ENCODE results near the gene KRT3.

The KRT3 gene

DNA sequence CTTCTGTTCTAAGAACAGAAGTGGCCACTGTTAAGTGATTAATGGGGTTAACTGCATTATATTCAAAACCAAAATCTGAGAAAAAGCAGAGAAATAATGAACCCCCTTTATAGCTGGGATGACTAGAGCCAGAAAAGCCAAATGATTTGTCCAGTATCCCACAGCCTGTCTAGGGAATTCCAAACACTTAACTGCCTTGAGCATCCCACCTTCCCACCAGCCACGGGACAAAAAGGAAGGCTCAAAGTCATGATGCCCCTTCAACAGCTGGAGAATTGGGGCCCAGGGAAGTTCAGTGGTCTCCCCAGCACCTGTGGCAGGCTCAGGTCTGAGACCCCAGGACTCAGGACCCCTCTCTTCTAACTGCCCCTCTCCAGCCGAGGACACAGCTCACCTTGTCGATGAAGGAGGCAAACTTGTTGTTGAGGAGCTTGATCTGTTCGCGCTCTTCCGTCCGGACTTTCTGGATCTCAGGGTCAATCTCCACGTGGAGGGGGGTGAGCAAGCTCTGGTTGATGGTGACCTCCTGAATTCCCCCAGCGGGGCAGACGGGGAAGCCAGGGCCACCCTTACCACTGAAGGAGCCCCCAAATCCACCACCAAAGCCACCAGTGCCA lies 17.4 kb upstream of the KRT3 start:
- DNase-seq = no peak

DNA sequence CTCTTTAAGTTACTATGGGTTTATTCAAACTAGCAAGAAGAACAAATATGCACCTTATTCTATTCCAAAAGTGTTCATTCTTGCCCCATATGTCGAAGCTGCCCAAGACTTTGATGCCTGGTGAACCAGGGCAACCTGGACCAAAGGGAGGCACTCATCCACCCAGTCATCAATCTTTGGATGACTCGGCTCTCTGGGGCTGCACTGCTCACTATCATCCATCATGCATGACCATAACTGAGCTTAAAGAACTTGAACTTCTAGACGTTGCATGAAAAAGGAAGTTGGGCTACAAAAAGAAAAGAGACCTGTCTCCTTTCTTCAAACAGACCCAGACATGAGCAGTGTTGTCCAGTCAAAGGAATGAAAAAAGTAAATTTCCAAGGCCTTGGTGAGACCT lies 16.8 kb upstream of the KRT3 start:
- DNase-seq = no peak

DNA sequence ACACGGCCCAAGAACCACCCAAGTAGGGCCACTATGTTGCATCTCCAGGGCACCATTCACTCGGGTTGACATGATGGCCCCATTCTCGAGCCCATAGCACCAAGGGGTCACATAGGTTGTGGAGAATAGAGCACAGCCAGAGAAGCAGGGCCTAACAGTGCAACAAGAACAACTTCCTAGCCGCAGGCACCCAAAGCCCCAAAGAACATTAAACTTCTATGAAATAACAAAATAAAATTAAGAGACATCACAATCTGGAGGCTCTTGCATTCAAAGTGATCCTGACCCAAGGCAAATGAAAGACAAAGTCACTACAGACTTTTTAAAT lies 16.1 kb upstream of the KRT3 start:
- DNase-seq = no peak

DNA sequence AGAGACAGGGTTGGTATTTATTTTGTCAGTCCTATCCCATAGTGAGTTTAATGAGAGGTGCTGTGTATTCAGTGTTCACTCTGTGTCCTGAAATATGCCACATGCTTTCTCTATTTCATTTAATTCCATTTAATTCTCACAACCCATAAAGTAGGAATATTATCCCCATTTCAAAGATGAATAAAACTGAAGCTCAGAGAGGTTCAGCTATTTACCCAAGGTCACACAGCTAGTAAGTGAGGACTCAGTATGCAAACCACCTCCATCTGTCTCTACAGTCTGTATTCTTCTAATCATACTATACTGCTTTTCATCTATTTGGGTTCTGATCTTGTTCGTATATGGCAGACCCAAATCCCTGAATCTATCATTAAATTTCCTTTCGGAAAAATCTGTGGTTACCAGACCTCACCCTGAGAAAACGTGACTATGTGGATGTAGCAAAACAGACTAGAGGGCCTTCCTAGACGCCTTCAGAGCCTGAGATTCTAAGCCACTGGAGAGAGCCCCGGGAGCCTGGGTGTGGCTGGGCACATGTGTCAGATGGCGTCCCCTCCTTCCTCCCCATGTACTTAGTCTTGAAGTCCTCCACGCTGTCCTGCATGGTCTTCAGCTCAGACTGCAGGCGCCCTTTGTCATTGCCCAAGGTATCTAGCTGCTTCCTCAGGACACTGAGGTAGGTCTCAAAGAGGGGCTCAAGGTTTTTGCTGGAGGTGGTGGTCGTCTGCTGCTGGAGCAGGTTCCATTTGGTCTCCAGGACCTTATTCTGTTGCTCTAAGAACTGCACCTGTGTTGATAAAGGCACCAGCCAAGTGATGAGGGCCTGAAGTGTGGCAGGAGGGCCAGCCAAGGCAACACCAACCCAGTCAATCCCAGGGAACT lies 15.5 kb upstream of the KRT3 start:
- no peak for DNase-seq

DNA sequence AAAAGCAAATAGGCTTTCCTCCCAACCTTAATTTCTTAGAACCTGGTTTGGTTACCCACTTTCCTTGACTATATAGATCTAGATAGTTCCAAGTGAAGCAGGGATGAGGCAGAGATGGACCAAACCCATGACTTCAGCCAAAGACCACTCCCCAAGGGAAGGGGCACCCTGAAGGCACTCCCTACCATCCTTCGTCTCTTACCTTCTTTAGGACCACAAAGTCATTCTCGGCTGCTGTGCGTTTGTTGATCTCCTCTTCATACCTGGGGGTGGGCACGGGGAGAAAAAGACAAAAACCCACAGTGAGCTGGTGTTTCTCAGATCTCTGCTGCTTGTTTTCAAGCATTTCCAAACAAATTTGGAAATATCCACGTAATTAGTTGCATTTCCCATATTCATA lies 14.6 kb upstream of the KRT3 start:
- no peak for DNase-seq

DNA sequence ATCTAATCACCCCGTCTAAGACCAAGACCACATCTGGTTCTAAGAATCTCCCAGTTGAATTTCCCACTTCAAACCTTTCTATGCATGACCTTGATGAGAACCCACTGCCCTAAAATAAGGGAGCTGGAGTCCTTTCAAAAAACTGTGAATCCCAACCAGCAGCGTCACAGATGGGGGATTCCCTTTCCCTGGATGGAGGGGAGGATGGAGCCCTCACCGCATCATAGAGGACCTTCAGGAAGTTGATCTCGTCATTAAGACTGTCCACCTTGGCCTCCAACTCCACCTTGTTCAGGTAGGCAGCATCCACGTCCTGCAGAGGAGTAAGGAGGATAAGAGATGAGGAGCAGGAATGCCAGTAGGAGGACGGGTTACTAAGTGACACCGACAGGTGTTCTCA lies 13.2 kb upstream of the KRT3 start:
- no peak for DNase-seq

DNA sequence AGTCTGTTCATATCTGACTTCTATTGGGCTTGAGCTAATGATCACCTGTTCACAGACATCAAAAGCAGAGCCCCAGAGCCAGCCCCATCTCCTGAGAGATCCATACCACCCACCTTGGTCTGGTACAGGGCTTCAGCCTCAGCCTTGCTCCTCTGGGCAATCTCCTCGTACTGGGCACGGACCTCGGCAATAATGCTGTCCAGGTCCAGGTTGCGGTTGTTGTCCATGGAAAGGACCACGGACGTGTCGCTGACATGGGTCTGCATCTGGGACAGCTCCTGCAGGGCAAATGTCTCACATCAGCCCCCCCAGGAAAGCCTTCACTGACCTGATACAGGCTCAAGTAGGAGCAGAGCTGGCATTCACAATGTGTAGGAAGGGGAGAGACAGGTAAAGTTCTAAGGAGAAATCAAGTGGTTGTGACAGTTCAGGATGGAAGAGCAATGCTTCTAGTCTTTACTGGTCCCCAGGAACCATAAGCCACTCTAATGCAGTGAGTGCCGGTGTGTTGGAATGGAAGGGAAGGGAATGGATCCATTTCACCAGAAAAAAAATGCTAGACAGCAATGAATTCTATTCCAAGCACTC lies 12.8 kb upstream of the KRT3 start:
- DNase-seq = no peak

DNA sequence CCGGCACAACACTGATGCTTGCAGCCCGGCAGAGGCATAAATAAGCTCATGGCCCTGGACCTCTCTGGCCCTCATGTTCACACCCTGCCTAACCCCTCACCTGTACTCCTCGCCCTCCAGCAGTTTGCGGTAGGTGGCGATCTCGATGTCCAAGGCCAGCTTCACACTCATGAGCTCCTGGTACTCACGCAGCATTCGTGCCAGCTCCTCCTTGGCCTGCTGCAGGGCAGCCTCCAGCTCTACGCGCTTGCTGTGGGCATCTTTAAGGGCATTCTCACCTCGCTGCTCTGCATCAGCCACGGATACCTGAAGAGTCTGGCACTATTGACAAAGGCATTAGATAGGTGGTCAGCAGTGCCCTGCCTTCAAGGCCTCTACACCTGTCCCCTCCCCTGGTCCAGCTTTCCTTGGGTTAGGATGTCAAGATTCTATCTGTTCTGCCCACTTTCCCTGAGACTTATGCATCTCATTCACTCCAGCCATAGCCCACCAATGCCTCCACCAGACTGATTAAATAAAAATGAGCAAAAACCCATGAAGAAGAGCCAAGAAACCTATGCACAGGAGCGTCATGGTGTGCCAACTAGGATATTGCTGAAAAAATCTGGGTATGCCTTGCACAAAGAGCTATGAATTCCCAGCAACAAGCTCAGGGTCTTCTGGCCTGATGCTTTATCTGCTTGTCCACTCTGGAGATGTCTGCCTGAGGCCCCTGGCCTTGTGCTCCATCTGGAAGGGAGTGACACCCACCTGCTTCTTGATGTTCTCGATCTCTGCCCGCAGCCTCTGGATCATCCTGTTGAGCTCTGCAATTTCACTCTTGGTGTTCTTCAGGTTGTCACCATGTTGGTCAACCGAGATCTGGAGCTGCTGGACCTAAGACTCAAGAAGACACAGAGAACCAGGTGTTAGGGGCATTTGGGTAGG lies 11.9 kb upstream of the KRT3 start:
- no peak for DNase-seq

DNA sequence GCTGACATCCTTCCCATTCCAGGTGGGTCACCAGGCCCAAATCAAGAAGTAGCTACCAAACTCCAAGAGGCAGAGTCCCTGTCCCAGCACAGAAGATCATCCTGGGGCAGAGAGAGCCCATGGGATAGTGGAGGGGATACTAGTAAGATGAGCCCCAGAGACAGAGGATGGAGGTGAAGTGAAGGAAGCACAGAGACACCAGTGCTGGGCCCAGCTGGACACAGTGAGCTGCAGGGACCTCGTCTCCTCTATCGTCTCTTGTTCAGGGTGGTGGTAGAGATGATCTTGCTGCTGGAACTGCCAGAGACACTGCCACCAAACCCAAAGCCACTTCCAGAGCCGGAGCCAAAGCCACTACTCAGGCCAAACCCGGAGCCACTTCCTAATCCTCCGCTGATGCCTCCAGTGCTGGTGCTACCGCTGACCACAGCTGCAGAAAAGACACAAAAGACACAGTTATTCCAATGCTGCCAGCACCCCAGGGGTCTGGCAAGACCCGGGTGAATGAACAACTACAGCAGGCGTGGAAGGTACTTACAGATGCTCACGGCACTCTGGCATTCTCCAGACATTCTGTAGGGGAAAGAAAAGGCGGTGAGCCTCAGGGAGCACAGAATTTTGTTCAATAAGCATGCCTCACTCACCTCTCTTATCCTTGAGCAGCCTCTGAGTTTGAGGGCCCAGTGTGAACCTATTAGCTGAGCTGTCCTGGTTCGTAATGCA lies 11.1 kb upstream of the KRT3 start:
- no peak for DNase-seq

DNA sequence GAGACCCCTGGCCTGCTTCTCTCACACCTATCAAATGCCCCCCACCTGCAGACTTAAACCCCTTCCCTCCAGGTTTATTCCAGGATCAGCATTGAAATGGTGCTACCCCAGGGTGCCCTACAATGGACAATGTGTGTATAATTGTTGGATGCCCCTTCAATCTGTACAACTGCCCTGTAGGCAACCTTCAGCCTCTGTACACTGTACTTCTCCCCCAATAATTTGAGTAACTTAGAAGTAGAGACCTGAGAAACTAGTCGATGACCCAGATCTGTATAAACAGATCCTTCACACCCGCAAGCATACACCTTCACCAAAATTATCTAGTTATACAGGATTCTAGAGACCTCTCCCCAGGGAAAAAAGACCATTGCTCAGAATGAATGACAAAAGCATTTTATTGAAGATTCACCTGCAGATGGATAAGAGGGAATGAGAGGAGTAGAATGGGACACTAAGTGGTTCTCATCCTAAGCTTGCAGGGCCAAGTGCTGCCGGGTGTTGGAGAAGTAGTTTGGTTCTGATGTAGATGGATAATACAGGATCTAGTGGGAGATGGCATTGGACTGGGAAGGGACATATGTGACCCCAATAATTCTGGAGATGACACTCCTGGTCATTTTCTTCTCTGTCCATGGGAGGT lies 10.4 kb upstream of the KRT3 start:
- DNase-seq = no peak

DNA sequence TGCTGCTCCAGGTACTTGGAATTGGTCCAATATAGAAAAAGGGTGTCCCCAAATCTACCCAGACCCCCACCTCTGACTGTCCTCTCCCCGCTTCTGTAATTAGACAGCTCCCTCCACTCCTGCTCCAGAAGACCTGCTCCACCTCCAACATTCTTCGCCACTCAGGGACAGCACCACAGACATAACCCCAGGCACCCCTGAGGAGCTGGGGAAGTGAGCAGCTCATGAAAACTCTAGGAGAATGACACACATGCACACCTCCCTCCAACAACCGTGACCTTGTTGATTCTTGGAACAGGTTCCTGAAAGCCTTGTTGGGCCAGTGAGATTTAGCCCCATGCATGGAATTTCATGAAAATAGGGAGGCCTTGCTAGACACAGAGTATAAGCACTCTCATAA lies 9.8 kb upstream of the KRT3 start:
- no peak for DNase-seq

DNA sequence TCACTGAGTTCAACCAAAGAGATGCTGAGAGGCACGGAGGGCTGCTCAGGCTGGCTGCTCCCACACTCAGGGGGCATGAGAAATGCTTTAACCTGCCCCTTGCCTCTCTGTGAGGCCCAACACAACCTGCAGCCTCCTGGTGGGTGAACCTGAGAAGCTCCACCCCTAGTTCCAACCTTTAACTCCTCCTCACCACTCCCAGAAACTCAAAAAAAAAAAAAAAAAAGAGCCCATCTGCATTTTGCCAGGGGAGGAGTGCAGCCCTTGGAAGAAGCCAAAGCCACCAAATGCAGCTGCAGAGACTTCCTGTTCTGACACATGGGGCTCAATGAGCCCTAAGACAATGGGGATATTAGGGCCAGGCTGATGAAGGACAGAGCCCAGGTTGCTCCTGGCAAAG lies 9.1 kb upstream of the KRT3 start:
- no peak for DNase-seq

DNA sequence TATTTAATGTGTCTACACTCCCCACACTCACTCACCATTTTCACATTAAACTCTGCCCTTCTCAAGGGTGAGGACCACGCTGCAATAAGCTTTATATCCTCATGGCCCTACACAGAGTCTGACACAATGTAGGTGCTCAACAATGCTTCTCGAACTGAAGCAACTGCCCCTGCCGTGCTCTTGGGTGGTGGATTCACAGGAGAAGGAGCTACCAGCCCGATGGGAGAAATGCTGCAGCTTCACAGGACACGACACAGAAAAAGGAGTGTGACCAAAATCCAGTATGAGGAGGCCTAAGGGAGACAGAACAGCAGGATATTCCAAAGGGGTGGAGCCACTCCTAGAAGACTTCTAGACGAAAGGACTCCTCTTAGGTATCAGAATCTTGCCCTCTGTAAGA lies 6.5 kb upstream of the KRT3 start:
- DNase-seq = no peak

DNA sequence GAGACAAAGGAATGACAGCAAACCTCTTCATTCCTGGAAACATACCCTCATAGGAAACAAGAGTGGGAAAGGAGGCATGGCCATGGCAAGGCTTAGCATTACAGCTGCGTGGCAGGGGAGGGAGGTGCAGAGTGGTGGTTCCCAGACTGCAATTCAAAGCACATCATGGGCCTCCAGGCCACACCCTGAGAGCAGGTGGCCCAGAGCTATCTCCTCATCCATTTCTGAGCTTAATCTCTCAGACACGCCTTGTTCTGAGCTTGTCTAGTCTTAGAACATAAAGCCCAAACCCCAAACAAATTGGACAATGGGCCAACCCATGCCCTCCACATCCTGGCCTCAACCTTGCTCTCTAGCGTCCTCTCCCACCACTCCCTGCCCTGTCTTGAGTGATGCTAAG lies 5.9 kb upstream of the KRT3 start:
- no peak for DNase-seq

DNA sequence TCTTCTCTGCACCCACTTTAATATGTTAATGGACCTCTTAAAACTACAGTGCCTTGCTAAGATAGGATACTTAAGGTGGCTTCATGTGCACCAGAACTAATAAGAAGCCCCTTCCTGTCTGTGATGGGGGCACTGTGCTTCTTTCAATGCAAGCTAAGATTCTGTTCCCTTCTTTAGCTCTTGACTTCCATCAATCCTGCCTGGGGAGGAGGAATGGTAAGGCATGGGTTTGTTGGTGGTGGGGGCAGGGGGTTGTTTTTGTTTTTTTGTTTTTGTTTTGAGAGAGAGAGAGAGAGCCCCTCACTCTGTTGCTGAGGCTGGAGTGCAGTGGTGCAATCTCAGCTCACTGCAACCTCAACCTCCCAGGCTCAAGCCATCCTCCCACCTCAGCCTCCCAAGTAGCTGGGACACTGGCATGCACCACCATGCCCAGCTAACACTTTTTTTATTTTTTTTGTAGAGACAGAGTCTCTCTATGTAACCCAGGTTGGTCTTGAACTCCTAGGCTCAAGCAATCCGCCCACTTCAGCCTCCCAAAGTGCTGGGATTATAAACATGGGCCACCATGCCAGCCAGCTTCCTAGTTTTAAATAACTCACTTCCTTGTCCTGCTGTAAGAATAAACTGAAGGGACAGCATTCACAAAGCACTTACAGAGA lies 4.5 kb upstream of the KRT3 start:
- DNase-seq = no peak

DNA sequence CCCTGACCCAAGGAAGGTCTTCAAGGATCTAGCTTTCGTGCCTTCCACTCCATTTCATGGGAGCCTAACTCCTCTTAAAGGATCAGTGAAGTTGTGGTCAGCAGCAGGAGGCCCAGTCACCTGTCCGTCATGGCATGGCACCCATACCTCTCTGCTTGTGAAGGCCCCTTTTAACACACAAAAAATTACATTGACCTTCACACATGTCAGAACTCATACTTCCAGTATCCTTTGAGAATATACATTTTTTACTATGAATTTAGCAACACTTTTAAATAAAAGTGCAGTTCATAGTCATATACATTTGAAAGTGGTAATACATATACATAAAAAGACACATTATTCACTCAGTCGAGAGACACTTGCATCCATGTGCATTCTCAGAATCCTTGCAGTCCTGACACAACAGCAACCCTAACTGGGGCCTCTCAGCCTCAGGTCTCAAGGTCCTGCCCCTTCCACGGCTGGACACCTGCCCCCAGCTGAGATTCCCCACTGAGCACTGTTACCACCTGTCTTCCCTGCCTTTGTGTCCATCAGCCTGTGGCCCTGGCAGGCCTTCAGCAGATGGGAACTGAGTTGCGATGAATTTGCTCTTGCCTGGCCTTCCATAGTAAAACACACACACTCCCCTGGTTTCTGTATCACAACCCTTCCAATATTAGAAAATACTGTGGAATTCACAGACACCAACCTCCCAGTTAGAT lies 3.7 kb upstream of the KRT3 start:
- DNase-seq = no peak

DNA sequence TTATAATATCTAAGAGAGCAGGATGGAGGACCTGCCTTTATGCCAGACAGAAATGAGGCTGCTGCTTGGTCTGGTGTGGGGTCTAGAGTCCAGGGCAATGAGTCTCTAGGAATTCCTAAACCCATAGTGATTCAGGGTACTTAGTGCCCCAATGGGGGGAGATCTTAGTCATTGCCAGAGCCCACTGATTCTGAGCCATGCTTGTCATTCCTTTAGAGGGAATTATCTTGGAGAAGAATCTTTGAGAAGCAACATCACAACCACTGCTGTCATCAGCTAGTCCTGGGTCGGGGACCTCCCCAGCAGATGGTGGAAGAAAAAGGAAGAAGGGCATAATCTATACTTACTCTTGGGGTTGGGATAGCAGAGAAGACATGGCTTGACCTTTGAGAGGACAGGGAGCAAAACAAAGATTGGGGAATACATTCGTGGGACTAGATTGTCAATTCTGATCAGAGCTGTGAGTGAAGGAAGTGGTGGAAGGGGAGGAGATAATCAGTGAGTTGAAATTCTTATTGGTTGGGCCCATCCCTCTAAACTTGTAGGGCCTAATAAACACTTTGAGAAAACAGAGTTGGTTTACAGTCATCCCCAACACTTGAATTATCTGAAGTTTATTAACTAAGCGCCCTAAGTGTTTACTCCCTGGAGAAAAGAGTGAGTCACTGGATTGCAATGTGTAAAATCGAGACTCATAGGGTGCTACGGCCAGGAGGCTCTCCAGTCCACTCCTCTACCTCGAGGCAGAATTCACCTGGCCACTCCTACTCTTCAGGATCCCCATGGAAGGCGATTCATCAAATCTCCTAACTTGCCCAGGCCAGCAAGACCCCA lies 3.0 kb upstream of the KRT3 start:
- no peak for DNase-seq

DNA sequence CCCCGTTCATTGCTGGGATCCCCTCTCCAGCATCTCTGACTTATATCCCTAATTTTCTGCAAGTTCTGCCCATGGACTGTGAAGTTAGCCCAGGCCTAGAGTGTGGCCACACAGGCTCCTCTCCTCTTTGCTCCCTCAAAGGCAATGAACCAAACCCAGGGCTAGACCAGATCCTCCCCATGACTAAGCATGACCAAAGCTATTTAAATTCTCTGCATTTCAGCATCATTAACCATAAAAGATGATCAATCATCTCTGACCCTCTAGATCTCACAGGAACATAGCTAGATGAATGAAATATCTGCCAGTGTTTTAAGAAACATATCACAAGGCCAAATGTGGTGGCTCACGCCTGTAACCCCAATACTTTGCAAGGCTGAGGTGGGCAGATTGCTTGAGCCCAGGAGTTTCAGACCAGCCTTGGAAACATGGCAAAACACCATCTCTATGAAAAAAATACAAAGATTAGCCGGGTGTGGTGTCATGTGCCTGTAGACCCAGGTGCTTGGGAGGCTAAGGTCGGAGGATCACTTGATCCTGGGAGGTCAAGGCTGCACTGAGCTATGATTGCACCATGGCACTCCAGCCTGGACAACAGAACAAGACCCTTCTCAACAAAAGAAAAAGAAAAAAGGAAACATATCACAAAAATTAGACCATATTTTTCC lies 2.2 kb upstream of the KRT3 start:
- DNase-seq = no peak

DNA sequence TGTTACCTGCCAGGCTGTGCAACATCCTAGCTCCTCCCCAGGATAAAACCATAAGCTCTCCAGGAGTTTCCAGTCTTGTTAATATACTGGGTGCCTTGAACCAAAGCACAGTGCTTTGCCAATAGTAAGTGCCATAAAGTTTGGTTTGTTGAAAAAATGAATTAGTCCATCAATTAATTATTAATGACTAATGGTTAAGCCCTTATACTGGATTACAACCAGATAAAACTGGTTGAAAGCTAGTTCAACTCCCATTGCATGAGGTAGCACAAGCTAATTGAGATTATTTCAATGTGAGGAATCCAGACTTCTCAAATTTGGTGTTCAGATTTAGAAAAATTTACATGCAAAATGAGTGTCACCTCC lies 1.6 kb upstream of the KRT3 start:
- DNase-seq = no peak

All from CD4-positive, alpha-beta T cell treated with Interferon alpha-2 for 1 hour (primary cell).